Gastroesophageal sphincter (tissue), 3 donors: ENCODE data around the gene GALNT17.

Experiments
- CTCF ChIP-seq, 4 experiments: fragments of 200-600 bp in 2 of 4; fragments of 450-650 bp in 2 of 4; sonication (generic) in 1 of 4; IDR thresholded peaks; one replicate each; pipeline ENCODE4 v1.5.1; 2017 to 2019; ENCODE audit warnings: antibody characterized with exemption in 4 of 4, mild to moderate bottlenecking in 2 of 4, moderate library complexity in 2 of 4
- EP300 ChIP-seq: sonication (generic); formaldehyde crosslinking; IDR thresholded peaks from one replicate; pipeline ENCODE4 v1.6.1; 2017; ENCODE audit warnings: antibody characterized with exemption, mild to moderate bottlenecking
- POLR2A ChIP-seq, 2 donors: fragments of 450-650 bp; IDR thresholded peaks; one replicate each; pipeline ENCODE4 v1.6.1; 2017; ENCODE audit warnings: antibody characterized with exemption in 2 of 2, mild to moderate bottlenecking in 2 of 2, moderate library complexity in 1 of 2
- POLR2AphosphoS5 ChIP-seq: sonication (generic); formaldehyde crosslinking; IDR thresholded peaks from one replicate; pipeline ENCODE4 v1.6.1; 2017; ENCODE audit warnings: antibody characterized with exemption

DNA sequence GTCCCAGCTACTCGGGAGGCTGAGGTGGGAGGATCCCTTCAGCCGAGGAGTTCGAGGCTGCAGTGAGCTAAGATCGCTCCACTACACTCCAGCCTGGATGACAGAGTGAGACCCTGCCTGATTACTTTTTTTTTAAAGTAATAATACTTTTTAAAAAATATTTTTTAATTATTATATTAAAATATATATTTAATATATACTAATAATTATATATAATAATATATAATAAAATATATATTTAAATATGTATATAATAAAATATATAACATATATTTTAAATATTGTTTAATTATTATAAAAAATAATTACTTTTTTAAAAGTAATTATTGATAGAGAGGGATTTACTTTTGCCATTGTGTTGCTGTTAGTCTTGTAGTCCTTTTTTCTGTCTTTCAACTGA, 169.2 kb downstream of the GALNT17 start:
- no peak for TF ChIP-seq CTCF (IDR thresholded peaks at IDR 0.05)
- no peak for TF ChIP-seq POLR2AphosphoS5
- TF ChIP-seq EP300 = no peak
- no peak for TF ChIP-seq POLR2A (IDR thresholded peaks at IDR 0.05)
